ENCODE data around the gene GPC6.

GPC6 gene

DNA sequence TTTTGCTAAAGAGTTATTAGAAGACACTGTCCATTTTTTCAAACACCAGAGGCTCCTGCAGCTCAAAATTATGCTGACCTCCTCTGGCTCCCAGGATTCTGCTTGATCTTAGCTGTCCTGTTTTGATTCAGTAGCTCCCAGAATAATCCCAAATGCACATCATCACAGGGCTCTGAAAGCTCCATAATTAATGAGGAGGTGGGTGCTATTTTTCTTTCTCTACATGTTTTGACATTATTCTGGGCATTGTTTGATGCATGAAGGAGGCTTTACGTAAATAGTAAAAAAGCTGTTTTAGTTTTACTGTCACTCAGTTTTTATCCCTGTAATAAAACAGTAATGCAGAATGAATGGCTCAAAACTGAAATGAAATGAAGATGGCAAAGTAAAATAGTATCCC lies 757.4 kb downstream of the GPC6 start:
- ChIA-PET POLR2A (no interaction called here), CTCF (no interaction called here)
- TF ChIP-seq HOXC10 (CRISPR knock-in tag; IDR thresholded peaks at IDR 0.05) (no peak), ZNF596 (tag by site-specific recombination; IDR thresholded peaks at IDR 0.05) (no peak), TRIM28 (IDR thresholded peaks at IDR 0.05; ENCODE audit: borderline replicate concordance, low read length) (no peak), ZNF621 (tag by site-specific recombination; IDR thresholded peaks at IDR 0.05) (no peak), ZNF223 (tag by site-specific recombination; IDR thresholded peaks at IDR 0.05) (no peak), ZNF530 (tag by site-specific recombination; IDR thresholded peaks at IDR 0.05; ENCODE audit: low read depth) (no peak), ZNF354C (tag by site-specific recombination; IDR thresholded peaks at IDR 0.05; ENCODE audit: borderline replicate concordance, low read depth) (no peak), ZNF623 (tag by site-specific recombination; IDR thresholded peaks at IDR 0.05) (no peak), ZNF571 (tag by site-specific recombination; IDR thresholded peaks at IDR 0.05) (no peak)
- TF ChIP-seq, protein P1, sequence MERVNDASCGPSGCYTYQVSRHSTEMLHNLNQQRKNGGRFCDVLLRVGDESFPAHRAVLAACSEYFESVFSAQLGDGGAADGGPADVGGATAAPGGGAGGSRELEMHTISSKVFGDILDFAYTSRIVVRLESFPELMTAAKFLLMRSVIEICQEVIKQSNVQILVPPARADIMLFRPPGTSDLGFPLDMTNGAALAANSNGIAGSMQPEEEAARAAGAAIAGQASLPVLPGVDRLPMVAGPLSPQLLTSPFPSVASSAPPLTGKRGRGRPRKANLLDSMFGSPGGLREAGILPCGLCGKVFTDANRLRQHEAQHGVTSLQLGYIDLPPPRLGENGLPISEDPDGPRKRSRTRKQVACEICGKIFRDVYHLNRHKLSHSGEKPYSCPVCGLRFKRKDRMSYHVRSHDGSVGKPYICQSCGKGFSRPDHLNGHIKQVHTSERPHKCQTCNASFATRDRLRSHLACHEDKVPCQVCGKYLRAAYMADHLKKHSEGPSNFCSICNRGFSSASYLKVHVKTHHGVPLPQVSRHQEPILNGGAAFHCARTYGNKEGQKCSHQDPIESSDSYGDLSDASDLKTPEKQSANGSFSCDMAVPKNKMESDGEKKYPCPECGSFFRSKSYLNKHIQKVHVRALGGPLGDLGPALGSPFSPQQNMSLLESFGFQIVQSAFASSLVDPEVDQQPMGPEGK (tag by site-specific recombination; IDR thresholded peaks at IDR 0.05): no peak
- TF ChIP-seq, protein P2, sequence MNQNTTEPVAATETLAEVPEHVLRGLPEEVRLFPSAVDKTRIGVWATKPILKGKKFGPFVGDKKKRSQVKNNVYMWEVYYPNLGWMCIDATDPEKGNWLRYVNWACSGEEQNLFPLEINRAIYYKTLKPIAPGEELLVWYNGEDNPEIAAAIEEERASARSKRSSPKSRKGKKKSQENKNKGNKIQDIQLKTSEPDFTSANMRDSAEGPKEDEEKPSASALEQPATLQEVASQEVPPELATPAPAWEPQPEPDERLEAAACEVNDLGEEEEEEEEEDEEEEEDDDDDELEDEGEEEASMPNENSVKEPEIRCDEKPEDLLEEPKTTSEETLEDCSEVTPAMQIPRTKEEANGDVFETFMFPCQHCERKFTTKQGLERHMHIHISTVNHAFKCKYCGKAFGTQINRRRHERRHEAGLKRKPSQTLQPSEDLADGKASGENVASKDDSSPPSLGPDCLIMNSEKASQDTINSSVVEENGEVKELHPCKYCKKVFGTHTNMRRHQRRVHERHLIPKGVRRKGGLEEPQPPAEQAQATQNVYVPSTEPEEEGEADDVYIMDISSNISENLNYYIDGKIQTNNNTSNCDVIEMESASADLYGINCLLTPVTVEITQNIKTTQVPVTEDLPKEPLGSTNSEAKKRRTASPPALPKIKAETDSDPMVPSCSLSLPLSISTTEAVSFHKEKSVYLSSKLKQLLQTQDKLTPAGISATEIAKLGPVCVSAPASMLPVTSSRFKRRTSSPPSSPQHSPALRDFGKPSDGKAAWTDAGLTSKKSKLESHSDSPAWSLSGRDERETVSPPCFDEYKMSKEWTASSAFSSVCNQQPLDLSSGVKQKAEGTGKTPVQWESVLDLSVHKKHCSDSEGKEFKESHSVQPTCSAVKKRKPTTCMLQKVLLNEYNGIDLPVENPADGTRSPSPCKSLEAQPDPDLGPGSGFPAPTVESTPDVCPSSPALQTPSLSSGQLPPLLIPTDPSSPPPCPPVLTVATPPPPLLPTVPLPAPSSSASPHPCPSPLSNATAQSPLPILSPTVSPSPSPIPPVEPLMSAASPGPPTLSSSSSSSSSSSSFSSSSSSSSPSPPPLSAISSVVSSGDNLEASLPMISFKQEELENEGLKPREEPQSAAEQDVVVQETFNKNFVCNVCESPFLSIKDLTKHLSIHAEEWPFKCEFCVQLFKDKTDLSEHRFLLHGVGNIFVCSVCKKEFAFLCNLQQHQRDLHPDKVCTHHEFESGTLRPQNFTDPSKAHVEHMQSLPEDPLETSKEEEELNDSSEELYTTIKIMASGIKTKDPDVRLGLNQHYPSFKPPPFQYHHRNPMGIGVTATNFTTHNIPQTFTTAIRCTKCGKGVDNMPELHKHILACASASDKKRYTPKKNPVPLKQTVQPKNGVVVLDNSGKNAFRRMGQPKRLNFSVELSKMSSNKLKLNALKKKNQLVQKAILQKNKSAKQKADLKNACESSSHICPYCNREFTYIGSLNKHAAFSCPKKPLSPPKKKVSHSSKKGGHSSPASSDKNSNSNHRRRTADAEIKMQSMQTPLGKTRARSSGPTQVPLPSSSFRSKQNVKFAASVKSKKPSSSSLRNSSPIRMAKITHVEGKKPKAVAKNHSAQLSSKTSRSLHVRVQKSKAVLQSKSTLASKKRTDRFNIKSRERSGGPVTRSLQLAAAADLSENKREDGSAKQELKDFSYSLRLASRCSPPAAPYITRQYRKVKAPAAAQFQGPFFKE (tag by site-specific recombination; IDR thresholded peaks at IDR 0.05; ENCODE audit: borderline replicate concordance): no peak
- TF ChIP-seq, protein P3, sequence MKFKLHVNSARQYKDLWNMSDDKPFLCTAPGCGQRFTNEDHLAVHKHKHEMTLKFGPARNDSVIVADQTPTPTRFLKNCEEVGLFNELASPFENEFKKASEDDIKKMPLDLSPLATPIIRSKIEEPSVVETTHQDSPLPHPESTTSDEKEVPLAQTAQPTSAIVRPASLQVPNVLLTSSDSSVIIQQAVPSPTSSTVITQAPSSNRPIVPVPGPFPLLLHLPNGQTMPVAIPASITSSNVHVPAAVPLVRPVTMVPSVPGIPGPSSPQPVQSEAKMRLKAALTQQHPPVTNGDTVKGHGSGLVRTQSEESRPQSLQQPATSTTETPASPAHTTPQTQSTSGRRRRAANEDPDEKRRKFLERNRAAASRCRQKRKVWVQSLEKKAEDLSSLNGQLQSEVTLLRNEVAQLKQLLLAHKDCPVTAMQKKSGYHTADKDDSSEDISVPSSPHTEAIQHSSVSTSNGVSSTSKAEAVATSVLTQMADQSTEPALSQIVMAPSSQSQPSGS (tag by site-specific recombination; IDR thresholded peaks at IDR 0.05; ENCODE audit: low read depth): no peak

DNA sequence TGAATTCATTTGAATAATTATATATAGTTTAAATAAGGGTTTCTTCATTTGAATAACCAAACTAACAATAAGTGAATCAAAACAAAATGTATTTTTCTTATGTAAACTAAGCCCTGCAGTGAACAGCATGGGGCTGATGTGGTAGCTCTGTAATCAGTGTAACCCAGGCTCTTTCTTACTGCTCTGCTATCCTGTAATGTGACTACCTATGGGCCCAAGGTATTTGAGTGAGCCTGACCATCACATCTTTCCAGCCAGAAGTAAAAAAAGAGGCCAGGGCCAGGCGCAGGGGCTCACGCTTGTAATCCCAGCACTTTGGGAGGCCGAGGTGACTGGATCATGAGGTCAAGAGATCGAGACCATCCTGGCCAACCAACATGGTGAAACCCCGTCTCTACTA lies 758.3 kb downstream of the GPC6 start:
- ChIA-PET POLR2A (no interaction called here), CTCF (no interaction called here)
- H3K9me3 ChIP-seq (ENCODE audit: control insufficient read depth, insufficient read depth, low read depth, low read length): no peaks in the 10 kb centered on the region
- no peak overlapping the region for H3K27ac ChIP-seq (ENCODE audit: extremely low read depth, low read depth, low read length)
- no peaks in the 10 kb centered on the region for H3K36me3 ChIP-seq (ENCODE audit: control insufficient read depth in 2 of 2, insufficient read depth in 1 of 2, low read length in 2 of 2)
- H3K4me1 ChIP-seq (ENCODE audit: control insufficient read depth, insufficient read depth, low read length): no peaks in the 10 kb centered on the region
- no peak overlapping the region for H3K4me3 ChIP-seq (ENCODE audit: low read depth, low read length)
- TF ChIP-seq, protein P4, sequence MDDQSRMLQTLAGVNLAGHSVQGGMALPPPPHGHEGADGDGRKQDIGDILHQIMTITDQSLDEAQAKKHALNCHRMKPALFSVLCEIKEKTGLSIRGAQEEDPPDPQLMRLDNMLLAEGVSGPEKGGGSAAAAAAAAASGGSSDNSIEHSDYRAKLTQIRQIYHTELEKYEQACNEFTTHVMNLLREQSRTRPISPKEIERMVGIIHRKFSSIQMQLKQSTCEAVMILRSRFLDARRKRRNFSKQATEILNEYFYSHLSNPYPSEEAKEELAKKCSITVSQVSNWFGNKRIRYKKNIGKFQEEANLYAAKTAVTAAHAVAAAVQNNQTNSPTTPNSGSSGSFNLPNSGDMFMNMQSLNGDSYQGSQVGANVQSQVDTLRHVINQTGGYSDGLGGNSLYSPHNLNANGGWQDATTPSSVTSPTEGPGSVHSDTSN (CRISPR knock-in tag; IDR thresholded peaks at IDR 0.05): no peak
- TF ChIP-seq MZF1 (tag by site-specific recombination; IDR thresholded peaks at IDR 0.05; ENCODE audit: borderline replicate concordance): no peak
- no peak for TF ChIP-seq ZNF555 (tag by site-specific recombination; conservative IDR thresholded peaks at IDR 0.05)
- TF ChIP-seq, protein P5, sequence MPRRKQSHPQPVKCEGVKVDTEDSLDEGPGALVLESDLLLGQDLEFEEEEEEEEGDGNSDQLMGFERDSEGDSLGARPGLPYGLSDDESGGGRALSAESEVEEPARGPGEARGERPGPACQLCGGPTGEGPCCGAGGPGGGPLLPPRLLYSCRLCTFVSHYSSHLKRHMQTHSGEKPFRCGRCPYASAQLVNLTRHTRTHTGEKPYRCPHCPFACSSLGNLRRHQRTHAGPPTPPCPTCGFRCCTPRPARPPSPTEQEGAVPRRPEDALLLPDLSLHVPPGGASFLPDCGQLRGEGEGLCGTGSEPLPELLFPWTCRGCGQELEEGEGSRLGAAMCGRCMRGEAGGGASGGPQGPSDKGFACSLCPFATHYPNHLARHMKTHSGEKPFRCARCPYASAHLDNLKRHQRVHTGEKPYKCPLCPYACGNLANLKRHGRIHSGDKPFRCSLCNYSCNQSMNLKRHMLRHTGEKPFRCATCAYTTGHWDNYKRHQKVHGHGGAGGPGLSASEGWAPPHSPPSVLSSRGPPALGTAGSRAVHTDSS (tag by site-specific recombination; IDR thresholded peaks at IDR 0.05): no peak
- TF ChIP-seq SP3 (tag by site-specific recombination; IDR thresholded peaks at IDR 0.05): no peak
- no peak for TF ChIP-seq ZFP3 (tag by site-specific recombination; IDR thresholded peaks at IDR 0.05; ENCODE audit: low read depth)
- no peak for TF ChIP-seq ZNF514 (tag by site-specific recombination; IDR thresholded peaks at IDR 0.05)
- no peak for TF ChIP-seq ZNF175 (tag by site-specific recombination; IDR thresholded peaks at IDR 0.05)
- no peak for TF ChIP-seq ZNF404 (tag by site-specific recombination; IDR thresholded peaks at IDR 0.05)
- TF ChIP-seq TRIM28 (IDR thresholded peaks at IDR 0.05; ENCODE audit: borderline replicate concordance, low read length): no peak

More for the DNA sequence above, 757.4 kb downstream of the GPC6 start:
- Histone ChIP-seq H3K9me3 (ENCODE audit: control insufficient read depth, insufficient read depth, low read depth, low read length) (no peaks in the 10 kb centered on the region), H3K36me3 (ENCODE audit: control insufficient read depth in 2 of 2, insufficient read depth in 1 of 2, low read length in 2 of 2) (no peaks in the 10 kb centered on the region), H3K4me1 (ENCODE audit: control insufficient read depth, insufficient read depth, low read length) (no peaks in the 10 kb centered on the region), H3K27ac (ENCODE audit: extremely low read depth, low read depth, low read length) (no peak overlapping the region), H3K4me3 (ENCODE audit: low read depth, low read length) (no peak overlapping the region)
